GM19467 (cell line): ENCODE data around the gene RNF121.

Source experiments
- ATAC-seq: cut with Tn5 transposase; IDR thresholded peaks from one replicate; pipeline ENCODE4 v1.9.1; 2021; ENCODE audit warnings: mild to moderate bottlenecking, moderate library complexity; ENCODE audit not compliant: unreplicated experiment

Gene RNF121

GRCh38 chr11:71933141-71933933, 4.5 kb downstream of the RNF121 start:
- no peak for ATAC-seq

- no peak for ATAC-seq
Measured at GRCh38 chr11:71934213-71934612, 5.4 kb downstream of the RNF121 start.

- no peak for ATAC-seq
Measured at GRCh38 chr11:71935338-71935925, 6.6 kb downstream of the RNF121 start.

- ATAC-seq, result no peak
Measured at GRCh38 chr11:71936825-71937224, 8.0 kb downstream of the RNF121 start.

GRCh38 chr11:71937826-71938225, 9.0 kb downstream of the RNF121 start:
- ATAC-seq, result no peak

GRCh38 chr11:71940561-71941219, 11.8 kb downstream of the RNF121 start:
- ATAC-seq, result no peak

GRCh38 chr11:71946144-71946571, 17.3 kb downstream of the RNF121 start:
- no peak for ATAC-seq

GRCh38 chr11:71947498-71947897, 18.7 kb downstream of the RNF121 start:
- ATAC-seq, result no peak

- ATAC-seq, result no peak
Measured at GRCh38 chr11:71948314-71949027, 19.6 kb downstream of the RNF121 start.

GRCh38 chr11:71949034-71949433, 20.2 kb downstream of the RNF121 start:
- no peak for ATAC-seq

- ATAC-seq, result no peak
Measured at GRCh38 chr11:71951741-71952310, 23.0 kb downstream of the RNF121 start.

GRCh38 chr11:71955898-71956456, 27.1 kb downstream of the RNF121 start:
- ATAC-seq, result no peak

- no peak for ATAC-seq
Measured at GRCh38 chr11:71962428-71963038, 33.7 kb downstream of the RNF121 start.

- ATAC-seq, result no peak
Measured at GRCh38 chr11:71963468-71963867, 34.6 kb downstream of the RNF121 start.

GRCh38 chr11:71964641-71965040, 35.8 kb downstream of the RNF121 start:
- ATAC-seq, result no peak

- ATAC-seq, result no peak
Measured at GRCh38 chr11:71971680-71972079, 42.8 kb downstream of the RNF121 start.

GRCh38 chr11:71976551-71976950, 47.7 kb downstream of the RNF121 start:
- ATAC-seq, result no peak

GRCh38 chr11:71977090-71977489, 48.2 kb downstream of the RNF121 start:
- ATAC-seq, result no peak

GRCh38 chr11:71977743-71978418, 49.0 kb downstream of the RNF121 start:
- no peak for ATAC-seq

GRCh38 chr11:71979094-71979493, 50.2 kb downstream of the RNF121 start:
- no peak for ATAC-seq
